Measurements from ENCODE around the gene EDDM3A.

- no peak for TF ChIP-seq YY1 (IDR thresholded peaks at IDR 0.05; ENCODE audit: insufficient read depth, insufficient read length)
- TF ChIP-seq ZNF274 (IDR thresholded peaks at IDR 0.05; ENCODE audit: low read depth, low read length): no peak
- no peak for TF ChIP-seq SUZ12 (IDR thresholded peaks at IDR 0.05; ENCODE audit: extremely low read depth, insufficient read depth, insufficient read length)
Measured at GRCh38 chr14:20774258-20774824, 28.7 kb downstream of the EDDM3A start.

All from NT2/D1 (cell line).